ENCODE results near the gene WNT5B. TPM values are rescaled to one million over a fixed set of nuclear protein-coding genes. Genes with fewer than 3 reads are reported as not detected.

Gene WNT5B
- total RNA-seq, 2 experiments from 2014 or later = 0.86 to 14.7 TPM

DNA sequence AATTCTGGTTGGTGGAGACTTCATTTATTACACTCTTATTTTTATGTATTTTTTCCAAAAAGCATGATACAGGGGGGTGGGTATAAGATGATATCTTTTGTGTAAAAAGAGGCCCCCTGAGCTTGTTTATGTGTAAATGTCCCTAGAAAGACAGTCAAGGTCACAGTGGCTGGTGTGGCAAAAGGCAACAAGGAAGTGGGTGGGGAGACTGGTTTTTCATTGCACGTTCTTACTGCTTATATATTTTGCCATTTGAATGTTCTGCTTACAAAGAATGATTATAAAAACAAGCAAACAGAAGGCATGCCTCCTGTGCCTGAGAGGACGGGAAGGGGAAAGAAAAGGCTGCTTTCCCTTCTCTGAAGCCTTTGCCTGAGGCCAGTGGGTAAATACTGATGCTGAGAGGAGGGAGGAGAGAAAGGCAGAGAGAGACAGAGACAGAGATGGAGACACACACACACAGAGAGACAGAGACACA, 37.7 kb downstream of the WNT5B start:
- no peaks in the 10 kb centered on the region for H4K20me1 ChIP-seq (ENCODE audit: insufficient read depth, low read length)
- no peak overlapping the region for H3K4me2 ChIP-seq (ENCODE audit: low read length)
- BruUV-seq (replicated peaks) = no TSS peak
- H3K4me3 ChIP-seq (ENCODE audit: low read depth, low read length, poor library complexity, severe bottlenecking) = no peak overlapping the region
- intact Hi-C loops (cut with micrococcal nuclease; ENCODE audit: unreplicated experiment) = no loop called here
- H3K27ac ChIP-seq (ENCODE audit: low read depth, low read length, poor library complexity, severe bottlenecking) = no peak overlapping the region
- no peak for DNase-seq (ENCODE audit: low spot score)
- peaks cover 15% of the 10 kb centered on the region for H3K4me1 ChIP-seq (ENCODE audit: insufficient read depth, low read length, poor library complexity, severe bottlenecking)
- POLR2A ChIA-PET = interaction anchor here (0.5 to 0.6 kb wide), 2 partner anchors 18 to 25 kb away, joined by 3 read pairs; no protein-coding TSS in a partner anchor
- TF ChIP-seq EZH2phosphoT487 (IDR thresholded peaks at IDR 0.05; ENCODE audit: borderline replicate concordance, low read depth, low read length) (no peak), CTCF (conservative IDR thresholded peaks at IDR 0.05; ENCODE audit: low read length) (no peak)
- no peaks in the 10 kb centered on the region for H3K36me3 ChIP-seq (ENCODE audit: insufficient read depth, low read length)
- 0 out of 2 replicates have a peak overlapping the region, but pooled peaks have one; percentile 12 for H2AFZ ChIP-seq (ENCODE audit: low read length)
- no peaks in the 10 kb centered on the region for H3K9me3 ChIP-seq (ENCODE audit: low read length)
- no peaks in the 10 kb centered on the region for H3K79me2 ChIP-seq (ENCODE audit: insufficient read depth, low read depth, low read length)
- no peaks in the 10 kb centered on the region for H3K9me2 ChIP-seq (ENCODE audit: insufficient read depth, low read length)
- CTCF ChIA-PET (ENCODE audit: unreplicated experiment) = no interaction called here

DNA sequence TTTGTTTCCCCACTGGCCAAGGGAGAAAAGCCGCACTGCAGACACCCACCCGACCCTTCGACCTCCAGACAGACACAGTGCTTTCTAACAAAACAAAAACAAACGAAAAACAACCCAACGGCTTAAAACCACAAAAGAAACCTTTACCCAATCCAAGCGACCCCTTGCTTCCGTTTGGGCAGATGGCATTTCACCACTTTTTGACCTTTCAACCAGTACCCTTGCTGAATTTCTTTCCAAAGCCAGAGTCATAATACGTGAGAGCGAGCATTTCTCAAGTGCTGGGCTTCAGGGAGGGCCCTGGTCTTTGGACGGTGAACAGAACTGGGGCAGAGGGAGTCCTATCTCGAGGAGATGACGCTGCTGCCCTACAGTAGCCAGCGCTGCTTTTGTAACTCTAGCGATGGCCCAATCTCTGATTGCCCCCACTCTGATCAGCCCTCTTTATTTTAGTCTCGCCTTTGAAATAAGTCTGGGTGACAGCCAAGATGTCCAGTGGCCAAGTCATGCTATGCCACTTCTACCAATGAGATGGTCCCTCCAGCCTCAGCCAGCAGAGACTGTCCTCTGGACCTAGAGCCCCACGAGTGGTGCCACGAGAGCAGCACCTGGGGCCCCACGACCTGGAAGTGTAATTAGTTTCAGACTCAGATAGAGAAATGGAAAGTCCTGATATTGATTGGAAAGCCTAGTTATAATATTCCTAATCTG, 40.0 kb downstream of the WNT5B start:
- no peaks in the 10 kb centered on the region for H4K20me1 ChIP-seq (ENCODE audit: insufficient read depth, low read length)
- TF ChIP-seq CTCF (conservative IDR thresholded peaks at IDR 0.05; ENCODE audit: low read length) = no peak
- H2AFZ ChIP-seq (ENCODE audit: low read length) = no peak overlapping the region
- no peak overlapping the region for H3K27ac ChIP-seq (ENCODE audit: low read depth, low read length, poor library complexity, severe bottlenecking)
- H3K4me1 ChIP-seq (ENCODE audit: insufficient read depth, low read length, poor library complexity, severe bottlenecking) = peaks cover 15% of the 10 kb centered on the region
- ChIA-PET POLR2A (interaction anchor here (0.6 to 1.2 kb wide), 2 partner anchors 14 to 116 kb away, joined by 3 read pairs; no protein-coding TSS in a partner anchor), CTCF (ENCODE audit: unreplicated experiment) (no interaction called here)
- no peaks in the 10 kb centered on the region for H3K36me3 ChIP-seq (ENCODE audit: insufficient read depth, low read length)
- H3K9me3 ChIP-seq (ENCODE audit: low read length) = no peaks in the 10 kb centered on the region
- H3K79me2 ChIP-seq (ENCODE audit: insufficient read depth, low read depth, low read length) = no peaks in the 10 kb centered on the region
- intact Hi-C loops (cut with micrococcal nuclease; ENCODE audit: unreplicated experiment) = no loop called here
- no TSS peak for BruUV-seq (replicated peaks)
- H3K4me2 ChIP-seq (ENCODE audit: low read length) = no peak overlapping the region
- DNase-seq (ENCODE audit: low spot score) = no peak
- no peaks in the 10 kb centered on the region for H3K9me2 ChIP-seq (ENCODE audit: insufficient read depth, low read length)
- no peak overlapping the region for H3K4me3 ChIP-seq (ENCODE audit: low read depth, low read length, poor library complexity, severe bottlenecking)
